ENCODE measurements around the gene SLC35B2. TPM values are rescaled to one million over a fixed set of nuclear protein-coding genes. Genes with fewer than 3 reads are reported as not detected.

SLC35B2 gene
- total and polyA plus RNA-seq, 9 of the 15 experiments (the other 6 are each of a cell fraction or from before 2014, with no cell fraction given), result 14.5 to 59.1 (median 47.1) TPM

- TF ChIP-seq FOXP1 (CRISPR knock-in tag; IDR thresholded peaks at IDR 0.05), result peak; percentile 48; the same call in 1 of the 2 replicates
- TF ChIP-seq, protein P1, sequence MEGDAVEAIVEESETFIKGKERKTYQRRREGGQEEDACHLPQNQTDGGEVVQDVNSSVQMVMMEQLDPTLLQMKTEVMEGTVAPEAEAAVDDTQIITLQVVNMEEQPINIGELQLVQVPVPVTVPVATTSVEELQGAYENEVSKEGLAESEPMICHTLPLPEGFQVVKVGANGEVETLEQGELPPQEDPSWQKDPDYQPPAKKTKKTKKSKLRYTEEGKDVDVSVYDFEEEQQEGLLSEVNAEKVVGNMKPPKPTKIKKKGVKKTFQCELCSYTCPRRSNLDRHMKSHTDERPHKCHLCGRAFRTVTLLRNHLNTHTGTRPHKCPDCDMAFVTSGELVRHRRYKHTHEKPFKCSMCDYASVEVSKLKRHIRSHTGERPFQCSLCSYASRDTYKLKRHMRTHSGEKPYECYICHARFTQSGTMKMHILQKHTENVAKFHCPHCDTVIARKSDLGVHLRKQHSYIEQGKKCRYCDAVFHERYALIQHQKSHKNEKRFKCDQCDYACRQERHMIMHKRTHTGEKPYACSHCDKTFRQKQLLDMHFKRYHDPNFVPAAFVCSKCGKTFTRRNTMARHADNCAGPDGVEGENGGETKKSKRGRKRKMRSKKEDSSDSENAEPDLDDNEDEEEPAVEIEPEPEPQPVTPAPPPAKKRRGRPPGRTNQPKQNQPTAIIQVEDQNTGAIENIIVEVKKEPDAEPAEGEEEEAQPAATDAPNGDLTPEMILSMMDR (IDR thresholded peaks at IDR 0.05 in 2 of 3, conservative IDR thresholded peaks at IDR 0.05 in 1 of 3; ENCODE audit: insufficient read depth in 2 of 3, low read depth in 1 of 3, low read length in 3 of 3), result peak; percentile 94 to 99 (median 97)
- TF ChIP-seq NR2C2 (CRISPR knock-in tag; IDR thresholded peaks at IDR 0.05), result peak; percentile 22; the same call in 1 of the 2 replicates
- no peak for TF ChIP-seq NR2C2 (tag; IDR thresholded peaks at IDR 0.05)
- no peak for TF ChIP-seq ATF7 (IDR thresholded peaks at IDR 0.05)
- peak; percentile 75 for TF ChIP-seq KLF16 (IDR thresholded peaks at IDR 0.05)
- TF ChIP-seq XRCC3 (IDR thresholded peaks at IDR 0.05), result no peak
- TF ChIP-seq SMC3 (conservative IDR thresholded peaks at IDR 0.05; ENCODE audit: insufficient read depth, low read depth, low read length), result peak; percentile 90
- TF ChIP-seq TBL1XR1 (IDR thresholded peaks at IDR 0.05; ENCODE audit: low read length in 2 of 2), result peak in 1 of 2 experiments; percentile 35; a peak in 1 of 4 replicates
- peak; percentile 27; the same call in 1 of the 2 replicates for TF ChIP-seq CBFA2T3 (IDR thresholded peaks at IDR 0.05)
- no peak for TF ChIP-seq ZNF263 (CRISPR knock-in tag; IDR thresholded peaks at IDR 0.05; ENCODE audit: borderline replicate concordance)
- TF ChIP-seq ARID2 (IDR thresholded peaks at IDR 0.05), result peak; percentile 65; the same call in 1 of the 2 replicates
- TF ChIP-seq MYC (IDR thresholded peaks at IDR 0.05; ENCODE audit: low read depth, low read length), result 0 out of 2 replicates have a peak, but pooled peaks have one; percentile 38
- TF ChIP-seq MYC (CRISPR knock-in tag; IDR thresholded peaks at IDR 0.05; ENCODE audit: borderline replicate concordance, low read depth), result no peak
- no peak for TF ChIP-seq MXI1 (IDR thresholded peaks at IDR 0.05; ENCODE audit: low read depth, low read length)
- peak; percentile 72; the same call in 1 of the 2 replicates for TF ChIP-seq STAG1 (CRISPR knock-in tag; IDR thresholded peaks at IDR 0.05; ENCODE audit: borderline replicate concordance)
- TF ChIP-seq REST (IDR thresholded peaks at IDR 0.05; ENCODE audit: borderline replicate concordance), result peak; percentile 85
- TF ChIP-seq REST (CRISPR knock-in tag; IDR thresholded peaks at IDR 0.05; ENCODE audit: low read depth), result no peak
- TF ChIP-seq ELF2 (CRISPR knock-in tag; IDR thresholded peaks at IDR 0.05), result no peak
- TF ChIP-seq CBFA2T2 (conservative IDR thresholded peaks at IDR 0.05), result peak; percentile 32; the same call in 1 of the 2 replicates
- peak; percentile 71 for TF ChIP-seq SP1 (CRISPR knock-in tag; IDR thresholded peaks at IDR 0.05)
- TF ChIP-seq BMI1 (IDR thresholded peaks at IDR 0.05; ENCODE audit: low read length), result no peak
Measured at GRCh38 chr6:44268095-44268628, 10.8 kb upstream of the SLC35B2 start (continued).

Data from K562 (cell line).